ENCODE measurements around the gene EPS8L3.

Gene EPS8L3

GRCh38 chr1:109716121-109716520 is 47.6 kb downstream of the EPS8L3 start:
- no peaks in the 10 kb centered on the region for H3K79me2 ChIP-seq (ENCODE audit: insufficient read depth, low read length)
- H3K4me2 ChIP-seq (ENCODE audit: low read depth, low read length, poor library complexity, severe bottlenecking) = no peak overlapping the region
- H3K9me2 ChIP-seq (replicated peaks; ENCODE audit: insufficient read depth, low read length) = no peaks in the 10 kb centered on the region
- H3K27me3 ChIP-seq (ENCODE audit: low read length) = no peaks in the 10 kb centered on the region
- no peak for TF ChIP-seq EZH2phosphoT487 (conservative IDR thresholded peaks at IDR 0.05; ENCODE audit: low read length)
- no peak for TF ChIP-seq CTCF (IDR thresholded peaks at IDR 0.05; ENCODE audit: insufficient read depth, low read length, poor library complexity, severe bottlenecking)
- no peaks in the 10 kb centered on the region for H3K9me3 ChIP-seq (ENCODE audit: insufficient read depth, low read length)
- H3K27ac ChIP-seq (ENCODE audit: low read depth, low read length) = no peak overlapping the region
- no peak overlapping the region for H3K4me3 ChIP-seq (ENCODE audit: insufficient read depth, low read length, poor library complexity, severe bottlenecking)
- H4K20me1 ChIP-seq (ENCODE audit: low read depth, low read length) = no peaks in the 10 kb centered on the region
- no peak overlapping the region for H3K9ac ChIP-seq (ENCODE audit: low read length)
- no peaks in the 10 kb centered on the region for H3K36me3 ChIP-seq (ENCODE audit: low read length)
- no peaks in the 10 kb centered on the region for H3F3A ChIP-seq (ENCODE audit: insufficient read depth)
- no peak overlapping the region for H2AFZ ChIP-seq (ENCODE audit: low read depth, low read length, severe bottlenecking)

GRCh38 chr1:109714661-109715372 is 48.9 kb downstream of the EPS8L3 start:
- Histone ChIP-seq H3K9me3 (ENCODE audit: insufficient read depth, low read length) (no peaks in the 10 kb centered on the region), H4K20me1 (ENCODE audit: low read depth, low read length) (no peaks in the 10 kb centered on the region), H3F3A (ENCODE audit: insufficient read depth) (no peaks in the 10 kb centered on the region), H3K27ac (ENCODE audit: low read depth, low read length) (no peak overlapping the region), H3K4me2 (ENCODE audit: low read depth, low read length, poor library complexity, severe bottlenecking) (no peak overlapping the region), H2AFZ (ENCODE audit: low read depth, low read length, severe bottlenecking) (no peak overlapping the region), H3K9me2 (replicated peaks; ENCODE audit: insufficient read depth, low read length) (no peaks in the 10 kb centered on the region), H3K79me2 (ENCODE audit: insufficient read depth, low read length) (no peaks in the 10 kb centered on the region), H3K36me3 (ENCODE audit: low read length) (no peaks in the 10 kb centered on the region), H3K4me3 (ENCODE audit: insufficient read depth, low read length, poor library complexity, severe bottlenecking) (no peak overlapping the region), H3K9ac (ENCODE audit: low read length) (no peak overlapping the region), H3K27me3 (ENCODE audit: low read length) (no peaks in the 10 kb centered on the region)
- TF ChIP-seq EZH2phosphoT487 (conservative IDR thresholded peaks at IDR 0.05; ENCODE audit: low read length) (no peak), CTCF (IDR thresholded peaks at IDR 0.05; ENCODE audit: insufficient read depth, low read length, poor library complexity, severe bottlenecking) (no peak)

GRCh38 chr1:109713636-109714035 is 50.1 kb downstream of the EPS8L3 start:
- no peaks in the 10 kb centered on the region for H3K9me2 ChIP-seq (replicated peaks; ENCODE audit: insufficient read depth, low read length)
- no peaks in the 10 kb centered on the region for H4K20me1 ChIP-seq (ENCODE audit: low read depth, low read length)
- no peak overlapping the region for H2AFZ ChIP-seq (ENCODE audit: low read depth, low read length, severe bottlenecking)
- H3K27ac ChIP-seq (ENCODE audit: low read depth, low read length) = no peak overlapping the region
- H3K36me3 ChIP-seq (ENCODE audit: low read length) = no peaks in the 10 kb centered on the region
- no peaks in the 10 kb centered on the region for H3K9me3 ChIP-seq (ENCODE audit: insufficient read depth, low read length)
- H3F3A ChIP-seq (ENCODE audit: insufficient read depth) = no peaks in the 10 kb centered on the region
- H3K27me3 ChIP-seq (ENCODE audit: low read length) = no peaks in the 10 kb centered on the region
- no peak overlapping the region for H3K9ac ChIP-seq (ENCODE audit: low read length)
- no peak overlapping the region for H3K4me2 ChIP-seq (ENCODE audit: low read depth, low read length, poor library complexity, severe bottlenecking)
- TF ChIP-seq CTCF (IDR thresholded peaks at IDR 0.05; ENCODE audit: insufficient read depth, low read length, poor library complexity, severe bottlenecking) (no peak), EZH2phosphoT487 (conservative IDR thresholded peaks at IDR 0.05; ENCODE audit: low read length) (no peak)
- no peaks in the 10 kb centered on the region for H3K79me2 ChIP-seq (ENCODE audit: insufficient read depth, low read length)
- H3K4me3 ChIP-seq (ENCODE audit: insufficient read depth, low read length, poor library complexity, severe bottlenecking) = no peak overlapping the region

All from SU-DHL-6 (cell line).